SK-N-MC (cell line): ENCODE measurements around the gene SLC35F4.

Source experiments
- EZH2 ChIP-seq: fragments of 200-600 bp; sonication (generic); IDR thresholded peaks from one replicate; pipeline ENCODE4 v1.6.1; 2017; ENCODE audit warnings: antibody characterized with exemption
- FOXP2 ChIP-seq: optimal IDR thresholded peaks from 2 replicates; pipeline ENCODE3; 2011; ENCODE audit warnings: mild to moderate bottlenecking, moderate library complexity; ENCODE audit not compliant: insufficient read depth; ENCODE audit errors: extremely low read length, control extremely low read depth
- POLR2AphosphoS5 ChIP-seq: IDR thresholded peaks from 2 replicates; pipeline ENCODE4 v1.6.1; 2012; ENCODE audit warnings: mild to moderate bottlenecking, low read depth, low read length, borderline replicate concordance

DNA sequence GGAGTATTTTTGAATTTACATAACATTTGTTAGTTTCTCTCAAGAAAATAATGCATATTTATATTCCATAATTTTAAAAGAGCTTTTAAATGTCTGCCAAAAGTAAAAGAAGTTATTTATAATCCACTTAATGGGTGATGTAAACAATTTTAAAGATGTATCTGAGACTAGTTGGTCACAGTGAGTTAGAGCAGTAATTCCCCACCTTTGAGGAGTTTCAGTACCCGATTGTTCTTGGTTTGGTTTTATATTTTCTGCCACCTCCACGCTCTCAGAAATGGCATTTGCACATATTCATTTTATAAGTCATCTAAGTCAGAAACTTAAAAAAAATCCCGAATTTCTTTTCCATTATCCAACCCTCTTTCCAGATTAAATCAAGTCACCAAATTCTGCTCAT is 153.2 kb downstream of the SLC35F4 start:
- TF ChIP-seq EZH2 = no peak
- no peak for TF ChIP-seq POLR2AphosphoS5
- no peak for TF ChIP-seq FOXP2
